HG03175 (cell line): ENCODE measurements around the gene SCO2.

Experiments
- ATAC-seq: cut with Tn5 transposase; IDR thresholded peaks from one replicate; pipeline ENCODE4 v1.9.1; 2021; ENCODE audit warnings: mild to moderate bottlenecking, moderate library complexity; ENCODE audit not compliant: unreplicated experiment

Gene SCO2

GRCh38 chr22:50482107-50483074 is 43.0 kb downstream of the SCO2 start:
- no peak for ATAC-seq

GRCh38 chr22:50481440-50482106 is 43.8 kb downstream of the SCO2 start, which contains the start of gene ADM2:
Gene ADM2, plus strand, starts transcription at chr22:50481543. Its CDS starts 305 bp downstream, at chr22:50481848.
- no peak for ATAC-seq

GRCh38 chr22:50481045-50481439 is 44.4 kb downstream of the SCO2 start:
- no peak for ATAC-seq

GRCh38 chr22:50479721-50480120 is 45.7 kb downstream of the SCO2 start:
- no peak for ATAC-seq

- ATAC-seq, result no peak
Measured at GRCh38 chr22:50477923-50478322, 47.5 kb downstream of the SCO2 start.

GRCh38 chr22:50476868-50477267 is 48.5 kb downstream of the SCO2 start:
- no peak for ATAC-seq

- ATAC-seq, result no peak
Measured at GRCh38 chr22:50475652-50476002, 49.8 kb downstream of the SCO2 start.

- peak; percentile 75 for ATAC-seq
Measured at GRCh38 chr22:50474710-50475651, 50.4 kb downstream of the SCO2 start, which contains the start of gene SBF1. Gene SBF1, minus strand, starts transcription at chr22:50475035. Its CDS starts 195 bp downstream, at chr22:50474840.

- ATAC-seq, result no peak
Measured at GRCh38 chr22:50473855-50474671, 51.3 kb downstream of the SCO2 start.
